Chondrocyte (in vitro differentiated cells): ENCODE results near the gene FBXL7. TPM values are rescaled to one million over a fixed set of nuclear protein-coding genes. Genes with fewer than 3 reads are reported as not detected.

Experiments used
- DNase-seq: peaks from one replicate; pipeline ENCODE4 v3.0.0; 2021; ENCODE audit warnings: mixed read lengths, low spot score
- H3K27ac Mint-ChIP-seq: one replicate; pipeline ENCODE4 v1.8.0; 2021; ENCODE audit warnings: mild to moderate bottlenecking, moderate library complexity, mixed read lengths; ENCODE audit not compliant: unreplicated experiment
- H3K27me3 Mint-ChIP-seq: 2 replicates; pipeline ENCODE4 v1.8.0; 2021; ENCODE audit warnings: low read depth, mixed read lengths
- H3K36me3 Mint-ChIP-seq: 2 replicates; pipeline ENCODE4 v1.8.0; 2021; ENCODE audit warnings: low read depth, mixed read lengths
- H3K4me1 Mint-ChIP-seq: 2 replicates; pipeline ENCODE4 v1.8.0; 2021; ENCODE audit warnings: low read depth, mild to moderate bottlenecking, mixed read lengths
- H3K4me3 Mint-ChIP-seq: one replicate; pipeline ENCODE4 v1.8.0; 2021; ENCODE audit warnings: mild to moderate bottlenecking, moderate library complexity, mixed read lengths; ENCODE audit not compliant: unreplicated experiment
- H3K9me3 Mint-ChIP-seq: 2 replicates; pipeline ENCODE4 v1.8.0; 2021; ENCODE audit warnings: low read depth, mixed read lengths
- CTCF ChIP-seq: fragments of 200-600 bp; sonication (generic); IDR thresholded peaks from 2 replicates; pipeline ENCODE4 v1.5.0; 2021; ENCODE audit warnings: antibody characterized with exemption, mild to moderate bottlenecking, moderate library complexity
- microRNA-seq: library from miRNA; unstranded; fragments of <30 nt; microRNA quantifications from one replicate; pipeline ENCODE4 v1.2.0, GENCODE V29; 2020; ENCODE audit warnings: borderline number of aligned reads
- total RNA-seq: library from RNA; stranded (reverse); gene quantifications from 3 replicates; pipeline ENCODE4 v1.2.1, GENCODE V29; 2021

The FBXL7 gene
- total RNA-seq, 1 donor from 2014 or later: 32.6 TPM

GRCh38 chr5:15968993-15969392 is 469.0 kb downstream of the FBXL7 start:
- TF ChIP-seq CTCF: no peak
- Mint-ChIP-seq H3K4me3 (no peak overlapping the region), H3K27ac (no peak overlapping the region)

GRCh38 chr5:15977851-15978250 is 477.9 kb downstream of the FBXL7 start:
- Mint-ChIP-seq H3K36me3 (peaks cover 5% of the 10 kb centered on the region), H3K9me3 (peaks cover 7% of the 10 kb centered on the region), H3K27me3 (no peaks in the 10 kb centered on the region), H3K4me3 (no peak overlapping the region), H3K27ac (no peak overlapping the region), H3K4me1 (no peaks in the 10 kb centered on the region)
- no peak for DNase-seq
- TF ChIP-seq CTCF: no peak

More at GRCh38 chr5:15968993-15969392, 469.0 kb downstream of the FBXL7 start:
- Mint-ChIP-seq H3K9me3 (peaks cover 2% of the 10 kb centered on the region), H3K36me3 (no peaks in the 10 kb centered on the region), H3K27me3 (no peaks in the 10 kb centered on the region), H3K4me1 (no peaks in the 10 kb centered on the region)
- DNase-seq: no peak

- H3K36me3 Mint-ChIP-seq: peaks cover 2% of the 10 kb centered on the region
- H3K4me3 Mint-ChIP-seq: no peak overlapping the region
- H3K27ac Mint-ChIP-seq: no peak overlapping the region
- no peaks in the 10 kb centered on the region for H3K27me3 Mint-ChIP-seq
- no peak for TF ChIP-seq CTCF
- H3K4me1 Mint-ChIP-seq: no peaks in the 10 kb centered on the region
- DNase-seq: no peak
- no peaks in the 10 kb centered on the region for H3K9me3 Mint-ChIP-seq
Observed at GRCh38 chr5:15980835-15981234, 480.9 kb downstream of the FBXL7 start.

GRCh38 chr5:15983392-15983791 is 483.4 kb downstream of the FBXL7 start:
- Mint-ChIP-seq H3K4me1 (no peaks in the 10 kb centered on the region), H3K27ac (no peak overlapping the region)
- no peak for TF ChIP-seq CTCF

More at GRCh38 chr5:15983392-15983791, 483.4 kb downstream of the FBXL7 start:
- no peak for DNase-seq
- Mint-ChIP-seq H3K36me3 (peaks cover 2% of the 10 kb centered on the region), H3K27me3 (no peaks in the 10 kb centered on the region), H3K9me3 (no peaks in the 10 kb centered on the region), H3K4me3 (no peak overlapping the region)

Small RNA genes lying within 50 kb of the gene (microRNA-seq; reads per million reads assigned to microRNA genes)
- 469 reads per million, percentile 72 among the genes with 10 or more reads in this experiment for gene MIR887
